Stimulated activated CD8-positive, alpha-beta memory T cell treated with anti-CD3 and anti-CD28 coated beads, Interleukin-7, amount 100 ng/mL, for 4 hours (primary cell): Measurements from ENCODE around the gene LCA5.
"Not testable (repeated sequence)": the region's sequence is repeated elsewhere in the genome, so short reads cannot be mapped to it uniquely, and the experiment has no call there.

Experiments used
- DNase-seq, 2 donors: peaks; one replicate each; pipeline ENCODE4 v3.0.0-alpha.2; 2020; ENCODE audit warnings: low read depth in 2 of 2

LCA5 gene

DNA sequence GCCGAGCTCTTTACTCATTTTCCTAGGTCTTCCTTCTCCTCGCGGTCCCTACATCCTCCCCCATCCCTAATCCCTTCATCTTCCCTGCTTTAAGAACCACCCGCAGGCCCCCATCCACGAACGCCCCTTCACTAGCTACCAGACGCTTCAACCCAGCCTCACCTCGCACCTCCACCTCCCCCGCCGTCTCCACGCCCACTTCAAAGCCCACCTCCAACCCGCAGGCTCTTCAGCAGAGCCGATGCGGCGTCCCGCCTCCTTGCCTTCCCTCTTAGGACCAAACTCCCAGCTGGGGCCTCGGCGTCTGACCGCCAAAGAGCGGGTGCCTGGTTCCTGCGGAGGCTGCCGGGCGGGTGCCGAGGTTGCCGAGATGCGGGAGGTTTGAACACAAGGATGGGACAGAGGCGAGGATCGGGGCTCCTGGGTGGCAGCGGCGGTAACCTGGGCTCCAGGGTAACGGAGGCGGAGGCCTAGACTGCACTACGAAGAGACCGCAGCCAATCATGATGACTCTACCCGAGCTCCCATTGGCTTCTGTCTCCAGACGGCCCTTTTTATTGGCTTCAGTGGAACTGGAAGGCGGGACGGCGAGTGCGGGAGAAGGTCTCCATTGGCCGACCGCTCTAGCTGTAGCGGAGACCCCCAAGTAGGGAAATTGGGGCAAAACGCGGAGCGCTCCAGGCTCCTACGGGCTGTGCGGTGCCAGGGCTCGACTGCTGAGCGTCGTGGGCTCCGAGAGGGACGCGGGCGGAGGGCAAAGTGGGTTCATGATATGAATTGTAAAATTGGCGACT, at the start of gene LCA5:
TSS of gene LCA5 (minus strand) at position 477 of the 794 bp plus-strand sequence. CDS start 18,536 bp downstream, outside the sequence.
- peak; percentile 68 to 75 for DNase-seq

- DNase-seq: no peak
Measured at GRCh38 chr6:79586548-79586947, 49.3 kb upstream of the LCA5 start.

DNA sequence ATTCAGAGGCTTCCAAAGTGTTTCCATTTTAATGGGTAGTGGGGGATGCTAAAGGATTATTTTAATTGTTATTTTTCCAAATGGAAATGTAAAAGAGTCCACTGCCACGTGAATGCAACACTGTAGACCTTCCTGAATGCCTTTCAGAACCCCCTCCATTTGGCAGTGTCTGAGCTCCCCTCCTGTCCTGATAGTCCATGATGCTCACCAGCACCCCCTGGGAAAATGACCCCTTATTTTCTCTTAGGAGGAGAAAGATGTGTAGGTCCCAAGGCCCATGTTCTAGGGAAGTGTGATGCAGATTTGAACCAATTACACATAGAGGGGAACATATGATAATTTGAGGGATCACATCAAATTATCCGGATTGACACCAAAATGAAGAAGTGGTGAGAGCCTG, 47.1 kb upstream of the LCA5 start:
- DNase-seq: no peak

DNA sequence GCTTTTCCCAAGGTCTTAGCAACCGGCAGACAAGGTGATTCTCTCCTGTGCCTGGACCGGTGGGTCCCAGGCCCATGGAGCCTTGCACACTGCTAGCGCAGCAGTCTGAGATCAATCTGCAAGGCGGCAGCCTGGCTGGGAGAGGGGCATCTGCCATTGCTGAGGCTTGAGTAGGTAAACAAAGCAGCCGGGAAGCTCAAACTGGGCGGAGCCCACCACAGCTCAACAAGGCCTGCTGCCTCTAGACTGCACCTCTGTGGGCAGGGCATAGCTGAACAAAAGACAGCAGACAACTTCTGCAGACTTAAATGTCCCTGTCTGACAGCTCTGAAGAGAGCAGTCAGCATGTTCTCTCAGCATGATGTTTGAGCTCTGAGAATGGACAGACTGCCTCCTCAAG, 40.7 kb upstream of the LCA5 start:
- DNase-seq: not testable (repeated sequence)

- no peak for DNase-seq
Measured at GRCh38 chr6:79574630-79575225, 37.5 kb upstream of the LCA5 start.

DNA sequence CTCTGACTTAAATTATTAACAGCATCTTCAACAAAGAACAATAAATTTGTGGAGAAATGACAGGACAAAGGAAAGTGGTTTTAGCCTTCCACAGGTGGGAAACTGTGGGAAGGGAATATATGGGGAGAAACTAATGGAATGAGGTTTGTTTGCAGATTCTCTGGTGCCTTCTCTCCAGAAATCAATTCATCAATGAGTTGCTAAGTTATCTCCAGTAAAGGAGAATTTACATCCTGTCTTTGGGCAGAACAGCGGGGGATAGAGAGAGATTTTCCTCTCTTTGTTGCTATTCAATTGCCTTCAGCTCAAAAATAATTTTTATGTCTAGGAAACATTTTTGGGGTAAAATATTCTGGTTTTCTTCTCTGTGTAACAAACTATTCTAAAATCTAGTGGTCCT, 36.9 kb upstream of the LCA5 start:
- no peak for DNase-seq

- no peak for DNase-seq
Measured at GRCh38 chr6:79571030-79571367, 33.8 kb upstream of the LCA5 start.

DNA sequence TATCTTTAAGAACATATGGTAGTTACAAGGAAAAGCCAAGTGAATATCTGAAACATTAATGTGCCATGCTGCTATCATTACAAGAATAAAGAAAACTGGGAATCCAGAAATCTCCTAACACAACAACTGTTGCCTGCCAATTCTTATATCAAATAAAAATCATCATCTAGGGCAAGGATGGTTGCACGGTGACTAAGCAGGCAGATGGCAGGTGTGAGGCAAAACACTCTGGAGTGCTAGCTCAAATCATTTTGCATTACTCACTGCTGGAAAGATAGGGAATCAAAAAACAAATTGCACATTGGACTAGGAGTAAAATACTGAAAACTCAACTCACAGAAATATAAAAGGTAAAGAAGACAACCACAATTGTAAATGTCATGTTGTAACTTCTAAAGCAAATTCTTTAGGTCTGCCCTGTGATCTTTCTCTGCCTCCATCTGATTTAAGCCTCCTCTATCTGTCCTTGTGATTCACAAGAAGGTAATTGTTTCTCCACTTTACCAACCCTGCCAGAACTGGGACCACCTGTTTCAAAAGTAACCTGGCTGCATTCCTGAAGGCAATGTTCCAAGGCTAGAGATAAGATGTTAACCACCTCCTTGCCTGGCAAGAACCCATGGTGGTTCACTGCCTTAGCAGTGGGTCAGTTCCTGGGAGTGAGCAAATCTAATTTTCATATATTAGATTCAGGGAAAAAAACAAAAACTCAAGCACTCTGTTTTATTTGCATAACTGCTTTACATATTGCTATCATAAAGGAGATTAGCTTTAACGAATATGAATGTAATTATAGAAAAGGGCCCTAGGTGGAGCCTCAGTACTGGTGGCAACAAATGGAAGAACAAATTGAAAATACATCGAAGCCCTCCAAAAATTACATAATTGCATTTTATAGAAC, 33.1 kb upstream of the LCA5 start:
- DNase-seq: no peak

GRCh38 chr6:79568996-79569395, 31.8 kb upstream of the LCA5 start:
- DNase-seq: no peak

DNA sequence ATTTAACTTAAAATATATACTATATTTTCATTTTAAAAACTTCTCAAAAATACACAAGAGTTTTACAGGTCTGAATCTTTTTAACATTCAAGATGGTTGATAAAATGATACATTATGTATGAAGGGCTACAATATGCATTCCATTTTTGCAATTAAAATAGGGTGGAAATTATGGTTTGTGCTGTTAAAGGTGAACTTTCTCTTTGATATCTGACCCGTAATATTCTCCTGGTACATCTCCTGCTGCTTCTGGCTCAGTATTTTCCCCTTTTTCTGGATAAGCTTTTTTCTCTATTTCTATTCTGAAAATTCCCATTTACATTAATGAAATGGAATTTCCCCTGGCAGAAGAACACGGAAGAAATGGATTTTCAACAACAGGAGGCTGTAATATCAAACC, 27.4 kb upstream of the LCA5 start:
- no peak for DNase-seq

- DNase-seq: no peak
Measured at GRCh38 chr6:79559706-79560105, 22.5 kb upstream of the LCA5 start.

DNA sequence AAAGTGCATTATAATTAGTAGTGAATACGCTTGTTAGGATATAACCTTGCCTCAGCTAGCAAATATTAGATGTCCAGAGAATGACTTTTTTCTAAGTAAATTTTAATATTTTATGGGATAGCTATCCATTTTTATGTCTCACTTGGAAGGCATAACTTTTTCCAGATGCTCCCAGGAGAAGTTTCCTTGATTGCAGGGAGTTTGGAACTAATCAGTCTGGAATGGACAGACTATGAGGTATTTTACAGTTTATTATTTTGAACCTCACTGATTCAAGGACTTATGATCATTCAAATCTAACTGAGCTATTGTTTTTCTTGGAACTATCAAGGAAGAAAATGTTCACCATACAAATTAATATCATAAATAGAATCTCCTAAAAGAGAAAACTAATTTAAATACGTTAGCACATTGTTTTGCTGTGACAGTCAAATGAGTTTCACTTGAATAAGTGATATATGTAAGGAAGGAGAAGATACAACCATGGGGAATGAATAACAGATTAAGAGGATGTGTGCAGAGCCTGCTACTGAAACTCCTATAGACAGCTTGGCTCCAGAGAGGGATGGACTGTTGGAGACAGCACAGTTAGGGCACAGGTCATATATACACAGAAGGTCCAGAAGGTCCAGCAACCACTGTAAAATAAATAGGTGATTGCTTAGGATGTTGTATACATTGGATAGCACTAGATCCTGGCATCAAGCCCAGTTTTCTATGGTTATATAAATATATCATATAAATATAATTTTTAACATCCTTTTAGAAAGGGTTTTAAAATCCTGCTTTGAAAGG, 20.6 kb upstream of the LCA5 start:
- no peak for DNase-seq

GRCh38 chr6:79554305-79554704, 17.1 kb upstream of the LCA5 start:
- DNase-seq: no peak

- no peak for DNase-seq
Measured at GRCh38 chr6:79551401-79551800, 14.2 kb upstream of the LCA5 start.

- DNase-seq: no peak
Measured at GRCh38 chr6:79548304-79548703, 11.1 kb upstream of the LCA5 start.

DNA sequence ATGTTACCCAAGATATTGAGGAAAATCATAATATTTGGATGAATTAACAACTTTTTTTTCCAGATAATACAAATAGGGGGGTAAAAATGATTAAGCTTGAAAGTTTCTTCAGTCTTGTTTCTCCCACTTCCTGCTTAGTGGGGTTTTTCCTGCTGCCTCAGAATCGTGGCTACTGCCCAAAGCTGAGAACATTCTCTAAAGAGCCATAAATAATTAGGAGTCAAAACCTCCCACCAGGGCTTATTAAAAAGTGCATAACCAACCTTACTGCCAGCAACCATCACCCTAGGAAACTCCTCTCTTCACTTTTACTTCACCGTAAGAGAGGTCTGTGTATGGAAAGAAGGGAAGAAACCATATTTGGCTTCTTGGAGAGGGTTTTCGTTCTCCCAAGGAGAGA, 9.0 kb upstream of the LCA5 start:
- no peak for DNase-seq

- no peak for DNase-seq
Measured at GRCh38 chr6:79544939-79545450, 7.8 kb upstream of the LCA5 start.

- DNase-seq: no peak
Measured at GRCh38 chr6:79544299-79544927, 7.2 kb upstream of the LCA5 start.

DNA sequence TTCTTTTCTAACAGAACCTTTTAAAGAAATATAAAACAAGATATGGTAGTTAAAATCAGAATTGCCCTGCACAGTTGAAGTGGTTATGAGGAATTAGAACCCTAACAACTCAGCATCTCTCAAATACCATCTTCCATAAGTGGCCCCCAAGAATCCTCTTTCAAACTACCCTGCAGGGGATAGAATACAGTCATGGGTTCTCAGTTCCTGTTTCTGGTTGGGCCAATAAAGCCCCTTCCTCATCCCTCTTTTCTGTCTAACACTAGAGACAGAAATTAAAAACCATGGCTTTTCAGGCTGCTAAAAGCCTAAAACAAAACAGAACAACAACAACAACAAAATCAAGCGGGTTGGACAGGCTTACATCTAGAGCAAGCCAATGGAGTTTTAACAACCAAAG, 6.7 kb upstream of the LCA5 start:
- no peak for DNase-seq

DNA sequence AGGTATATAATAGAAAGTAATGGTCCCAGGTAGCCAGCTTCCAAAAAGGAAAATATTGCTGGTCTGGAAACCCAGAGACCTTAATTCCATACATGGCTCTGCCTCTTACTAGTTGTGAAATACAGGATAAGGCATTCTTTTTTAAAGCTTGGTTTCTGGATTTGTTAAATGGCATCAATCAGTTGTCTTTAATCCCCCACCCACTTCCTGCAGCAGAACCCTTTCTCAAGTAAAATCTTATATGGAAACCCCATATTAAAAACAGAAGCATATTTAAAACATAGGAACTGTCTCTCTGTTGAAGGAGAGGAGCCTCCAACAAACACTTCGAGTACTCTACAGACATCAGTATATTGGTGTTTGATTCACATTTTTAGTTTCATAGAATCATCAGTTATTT, 6.2 kb upstream of the LCA5 start:
- no peak for DNase-seq
